Stimulated activated CD8-positive, alpha-beta memory T cell treated with anti-CD3 and anti-CD28 coated beads, Interleukin-7, amount 100 ng/mL, for 48 hours (primary cell): ENCODE measurements around the gene TMPRSS11D.

Experiments used
- DNase-seq, 2 donors: peaks; one replicate each; pipeline ENCODE4 v3.0.0-alpha.2; 2020; ENCODE audit warnings: low read depth in 1 of 2; ENCODE audit errors: extremely low read depth in 1 of 2

Gene TMPRSS11D

DNA sequence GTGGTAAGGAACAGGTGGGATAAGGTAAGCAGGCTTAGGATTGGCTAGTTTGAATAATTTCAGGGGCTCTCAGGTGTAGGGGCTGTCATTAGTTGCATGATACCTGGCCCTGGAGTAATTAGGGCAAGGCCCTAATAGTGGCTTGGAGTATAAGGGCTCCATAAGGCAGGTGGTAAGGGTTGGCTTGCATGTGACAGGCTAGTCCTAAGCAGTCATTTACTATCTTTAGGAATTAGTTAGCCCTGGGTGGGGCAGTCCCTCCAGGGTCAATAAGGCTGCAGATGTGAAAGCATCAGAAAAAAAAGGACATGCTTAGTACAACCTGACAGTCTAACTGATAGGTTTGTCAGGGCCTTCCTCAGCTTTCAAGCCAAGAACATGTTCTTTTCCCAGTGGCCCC, 7.8 kb upstream of the TMPRSS11D start:
- no peak for DNase-seq

- DNase-seq: no peak
These were observed 2.5 kb upstream of the TMPRSS11D start for GRCh38 chr4:67886281-67886680.

GRCh38 chr4:67885762-67886161, 2.0 kb upstream of the TMPRSS11D start:
- DNase-seq: no peak

DNA sequence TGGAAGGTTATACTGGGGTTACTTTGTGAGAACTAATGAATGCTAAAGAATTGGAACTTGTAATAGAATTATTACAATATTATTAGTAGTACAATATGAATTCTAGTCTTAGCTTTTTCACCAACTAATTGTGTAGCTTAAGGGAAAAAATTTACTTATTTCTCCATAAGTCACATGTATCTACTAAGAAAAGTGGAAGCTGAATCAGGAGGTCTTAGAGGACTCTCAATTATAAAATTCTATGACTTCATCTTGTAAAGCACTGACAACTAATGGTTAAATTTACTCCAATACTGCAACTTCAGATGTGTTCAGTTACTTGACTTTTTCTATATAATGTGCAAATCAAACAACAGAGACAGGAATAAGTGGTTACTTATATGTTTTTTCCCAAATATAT, 899 bp upstream of the TMPRSS11D start:
- DNase-seq: no peak

GRCh38 chr4:67883458-67883857, 344 bp downstream of the TMPRSS11D start:
- no peak for DNase-seq

DNA sequence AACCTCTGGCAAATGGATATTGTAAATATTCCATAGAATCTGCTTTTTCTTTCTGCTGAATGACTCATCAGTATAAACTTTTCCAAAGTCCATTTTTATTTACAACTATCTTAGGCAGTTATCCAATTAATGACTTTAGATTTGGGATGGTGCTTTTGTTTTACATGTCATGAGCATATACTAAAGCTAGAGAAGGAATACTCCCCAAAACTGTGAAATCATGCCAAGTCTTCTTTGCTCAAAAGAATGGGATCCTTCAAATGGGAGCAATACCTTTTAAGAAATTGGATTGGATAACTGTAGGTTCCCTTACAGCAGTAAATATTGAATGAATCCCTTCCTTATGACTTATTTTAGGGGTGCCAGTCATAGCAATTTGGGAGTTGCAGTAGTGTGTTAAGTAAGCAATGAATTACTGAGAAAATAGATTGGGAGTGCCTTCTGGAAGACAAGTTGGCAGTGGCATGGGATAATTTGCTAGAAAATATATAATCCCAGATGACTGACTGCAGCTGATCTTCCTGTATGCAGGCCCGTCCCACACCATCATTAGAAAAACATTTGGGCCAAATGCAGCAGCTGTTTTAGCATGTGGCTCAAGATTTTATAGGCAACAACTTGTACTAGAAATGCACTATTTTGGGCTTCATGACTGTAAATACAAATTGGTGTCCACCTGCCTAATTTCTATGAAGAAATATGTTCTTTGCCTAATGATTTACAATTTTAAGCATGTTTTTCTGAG, 2.8 kb downstream of the TMPRSS11D start:
- no peak for DNase-seq

DNA sequence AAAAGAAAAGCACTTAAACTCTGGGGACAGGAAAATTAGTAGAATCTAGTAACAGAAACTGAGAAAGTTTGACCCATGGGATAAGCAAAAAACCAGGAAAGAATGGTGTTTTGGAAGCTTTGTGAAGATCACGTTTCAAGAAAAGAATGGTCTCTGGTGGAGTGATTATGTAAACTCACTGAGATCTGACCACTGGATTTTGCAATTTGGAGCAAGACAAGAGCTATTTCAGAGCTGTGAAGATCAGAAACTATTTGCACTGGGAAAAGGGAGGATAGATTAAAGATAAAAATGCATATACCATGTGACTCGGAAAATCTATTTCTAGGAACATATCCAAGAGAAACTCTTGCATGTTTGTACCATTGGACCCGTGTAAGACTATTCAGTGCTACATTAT, 4.3 kb downstream of the TMPRSS11D start:
- no peak for DNase-seq

- no peak for DNase-seq
These were observed 6.7 kb downstream of the TMPRSS11D start for GRCh38 chr4:67877086-67877485.

DNA sequence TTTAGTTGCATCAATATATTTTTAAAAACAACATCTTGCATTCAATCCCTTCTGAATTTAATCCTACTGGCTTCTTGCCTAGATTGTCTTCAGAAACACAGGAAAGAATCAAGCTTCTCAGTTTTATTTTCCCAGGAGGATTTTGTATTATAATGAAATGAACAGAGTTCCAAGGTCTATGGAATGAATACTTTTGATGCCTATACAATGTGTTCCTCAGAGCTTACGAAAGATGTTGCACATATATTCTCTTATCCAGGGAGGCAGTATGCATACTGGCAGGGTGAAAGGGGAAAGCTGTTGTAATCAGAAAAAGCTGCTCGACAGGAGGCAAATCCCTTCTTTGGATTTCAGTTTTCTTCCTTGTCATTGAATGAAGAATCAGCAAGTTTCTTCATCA, 8.8 kb downstream of the TMPRSS11D start:
- no peak for DNase-seq

- no peak for DNase-seq
These were observed 10.7 kb downstream of the TMPRSS11D start for GRCh38 chr4:67873116-67873515.

DNA sequence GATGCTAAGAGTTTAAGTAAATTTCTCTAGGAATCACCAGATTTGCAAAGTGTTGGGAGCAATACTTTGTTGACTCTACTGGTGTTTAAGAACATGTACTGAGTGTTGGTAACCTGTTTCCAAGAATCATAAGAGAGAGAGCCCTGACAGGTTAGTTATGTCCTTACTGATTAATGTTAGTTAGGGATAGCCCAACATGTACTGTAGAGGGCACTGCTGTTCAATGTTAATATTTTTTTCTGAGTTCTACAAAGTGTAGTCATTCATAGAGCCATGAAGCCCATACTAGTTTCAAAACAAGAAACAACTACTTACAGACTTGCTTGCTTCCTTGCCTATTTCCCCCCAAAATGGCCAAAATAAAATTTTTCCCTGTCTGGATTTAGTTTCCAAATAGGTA, 11.9 kb downstream of the TMPRSS11D start:
- DNase-seq: no peak

DNA sequence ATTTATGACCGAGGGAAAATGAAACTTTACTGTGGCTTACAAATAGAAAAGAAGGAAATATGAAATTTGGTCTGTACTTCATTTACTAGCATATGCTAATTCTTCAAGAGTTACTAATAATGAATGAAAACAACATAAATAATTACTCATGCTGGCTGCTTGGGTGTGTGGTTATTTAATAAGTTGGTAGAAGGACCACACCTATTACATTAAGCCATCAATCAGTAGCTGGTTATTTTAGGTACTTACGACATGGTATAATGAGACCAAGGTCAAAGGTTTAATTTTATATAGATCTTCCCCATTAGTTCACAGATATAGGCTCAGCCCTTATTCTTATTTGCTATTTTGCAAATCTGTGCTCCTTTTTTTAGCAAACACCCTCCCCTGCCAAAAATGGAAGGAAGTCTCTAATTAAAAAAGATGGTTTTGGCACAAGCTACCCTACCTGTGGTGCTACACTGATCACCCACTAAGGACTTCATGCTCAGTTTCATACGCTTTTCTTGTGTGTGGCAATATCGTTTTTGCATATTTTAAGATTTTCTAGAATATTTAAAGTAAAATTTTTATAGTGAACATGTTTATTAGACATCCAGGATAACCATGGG, 14.1 kb downstream of the TMPRSS11D start:
- no peak for DNase-seq

- no peak for DNase-seq
These were observed 22.3 kb downstream of the TMPRSS11D start for GRCh38 chr4:67861513-67861912.

- DNase-seq: no peak
These were observed 30.5 kb downstream of the TMPRSS11D start for GRCh38 chr4:67853336-67853735.

DNA sequence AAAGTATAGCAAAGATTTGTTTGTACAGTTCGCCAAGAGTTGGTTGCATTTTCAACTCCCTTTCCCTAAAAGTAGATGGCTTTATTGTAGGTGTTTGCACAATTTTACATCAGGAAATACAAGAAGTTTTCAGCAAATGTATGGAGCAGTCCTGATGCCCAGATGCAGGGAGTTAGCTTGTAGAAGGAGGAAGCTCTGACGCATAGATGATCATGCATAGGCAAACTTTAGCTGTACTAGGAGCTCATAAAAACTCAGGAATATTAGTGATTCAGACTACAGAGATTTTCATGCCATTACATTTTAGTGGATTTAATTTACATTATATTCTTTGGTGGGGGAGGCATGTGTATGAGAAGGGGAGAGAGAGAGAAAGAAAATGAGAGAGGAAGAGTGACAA, 62.9 kb downstream of the TMPRSS11D start:
- no peak for DNase-seq

- DNase-seq: no peak
These were observed 73.8 kb downstream of the TMPRSS11D start for GRCh38 chr4:67810011-67810410.

- no peak for DNase-seq
These were observed 74.3 kb downstream of the TMPRSS11D start for GRCh38 chr4:67809502-67809901.

GRCh38 chr4:67796810-67797209, 87.0 kb downstream of the TMPRSS11D start:
- no peak for DNase-seq

DNA sequence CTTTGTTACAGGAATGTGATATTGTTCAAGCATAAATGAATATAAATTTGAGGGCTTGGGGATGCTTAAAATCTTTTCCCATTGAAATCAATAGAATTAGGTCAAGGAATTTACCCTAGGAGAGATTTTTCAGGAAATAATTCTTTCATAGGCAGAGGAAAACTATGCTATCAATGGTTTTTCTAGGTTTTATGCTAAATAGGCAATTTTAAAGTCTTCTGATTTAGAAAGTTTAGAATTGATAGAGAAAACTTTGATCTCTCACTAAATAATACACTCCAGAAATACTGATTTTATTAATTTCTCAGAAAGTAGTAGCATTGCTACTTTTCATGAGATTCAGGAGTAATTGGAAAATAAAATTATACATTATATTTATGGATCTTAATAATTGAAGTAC, 93.1 kb downstream of the TMPRSS11D start:
- no peak for DNase-seq

DNA sequence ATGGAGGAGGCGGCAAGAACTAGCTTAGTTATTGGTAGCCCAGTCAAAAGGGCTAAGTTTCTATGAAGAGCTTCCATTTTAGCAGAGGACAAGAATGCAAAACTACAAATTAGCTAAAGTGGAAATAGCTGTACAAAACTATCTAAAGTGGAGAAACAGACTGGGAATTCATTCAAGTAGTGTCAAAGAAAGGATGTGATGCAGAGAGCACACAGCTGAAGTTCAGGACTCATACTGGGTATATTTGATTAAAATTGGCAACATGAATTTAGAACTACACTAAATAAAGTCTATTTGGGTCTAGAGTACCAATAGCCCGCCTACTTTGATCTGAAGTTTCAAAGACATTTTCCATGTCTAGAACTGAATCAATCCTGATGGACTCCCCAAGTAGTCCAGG, 96.5 kb downstream of the TMPRSS11D start:
- DNase-seq: no peak

DNA sequence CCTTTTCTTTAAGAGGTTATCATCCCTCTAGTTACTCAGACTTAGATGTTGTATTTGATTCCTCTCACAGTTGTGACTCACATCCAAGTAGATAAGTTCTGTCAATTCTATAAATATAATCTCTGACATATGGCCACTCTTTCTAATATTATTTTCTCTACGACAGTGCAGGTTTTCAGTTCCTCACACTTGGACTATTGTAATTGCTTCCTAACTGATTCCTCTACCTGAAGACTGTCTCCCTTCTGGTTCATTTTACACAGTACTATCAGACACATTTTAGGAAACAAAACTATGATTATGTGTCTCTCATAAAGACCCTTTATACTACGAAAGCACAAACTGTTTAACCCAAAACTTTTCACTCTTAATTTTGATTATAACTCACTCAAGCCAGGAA, 98.3 kb downstream of the TMPRSS11D start:
- no peak for DNase-seq

DNA sequence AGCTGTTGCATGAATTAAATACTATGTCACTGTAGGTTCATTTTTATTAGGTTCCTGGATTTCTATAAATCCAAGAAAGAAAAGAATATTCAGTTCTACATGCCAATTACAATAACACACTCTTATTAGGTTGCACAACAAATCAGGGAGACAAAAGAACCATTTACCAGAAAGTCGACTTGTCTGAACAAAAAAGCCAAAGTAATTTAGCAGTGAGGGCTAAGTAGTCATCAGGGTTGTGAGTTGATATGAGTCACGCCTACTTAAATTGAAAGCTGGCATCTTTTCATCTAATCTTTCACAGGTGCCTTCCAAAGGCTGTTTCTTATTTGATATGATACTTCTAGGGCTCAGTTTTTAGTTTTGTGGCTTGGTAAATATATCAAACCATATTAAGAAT, 104.2 kb downstream of the TMPRSS11D start:
- no peak for DNase-seq

- DNase-seq: no peak
These were observed 107.1 kb downstream of the TMPRSS11D start for GRCh38 chr4:67776746-67777145.
